SK-N-DZ (cell line): ENCODE results near the gene ATP1A3.

Source experiments
- DNase-seq: peaks from one replicate; pipeline ENCODE4 v3.0.0-alpha.2; 2015; ENCODE audit warnings: low spot score

Gene ATP1A3

GRCh38 chr19:41929536-41930071 is 64.4 kb downstream of the ATP1A3 start:
- no peak for DNase-seq

- DNase-seq, result no peak
Measured at GRCh38 chr19:41928754-41929535, 65.1 kb downstream of the ATP1A3 start.

GRCh38 chr19:41928221-41928683 is 65.8 kb downstream of the ATP1A3 start, which contains the start of gene ERFL:
Gene ERFL (minus strand): TSS chr19:41928449. CDS start chr19:41912919, 15,530 bp downstream.
- no peak for DNase-seq

- DNase-seq, result no peak
Measured at GRCh38 chr19:41927497-41928192, 66.4 kb downstream of the ATP1A3 start.

- no peak for DNase-seq
Measured at GRCh38 chr19:41926763-41927496, 67.1 kb downstream of the ATP1A3 start.

GRCh38 chr19:41926028-41926762 is 67.8 kb downstream of the ATP1A3 start:
- DNase-seq, result no peak

GRCh38 chr19:41925208-41926003 is 68.6 kb downstream of the ATP1A3 start:
- no peak for DNase-seq

- no peak for DNase-seq
Measured at GRCh38 chr19:41924151-41925145, 69.6 kb downstream of the ATP1A3 start.

GRCh38 chr19:41923045-41923788 is 70.8 kb downstream of the ATP1A3 start:
- DNase-seq, result no peak

- DNase-seq, result no peak
Measured at GRCh38 chr19:41922585-41922984, 71.4 kb downstream of the ATP1A3 start.

- DNase-seq, result no peak
Measured at GRCh38 chr19:41921577-41922576, 72.2 kb downstream of the ATP1A3 start.

- DNase-seq, result no peak
Measured at GRCh38 chr19:41920882-41921576, 73.0 kb downstream of the ATP1A3 start.

GRCh38 chr19:41919948-41920712 is 73.9 kb downstream of the ATP1A3 start:
- no peak for DNase-seq

- no peak for DNase-seq
Measured at GRCh38 chr19:41918653-41919244, 75.3 kb downstream of the ATP1A3 start.

GRCh38 chr19:41918095-41918494 is 75.9 kb downstream of the ATP1A3 start:
- DNase-seq, result no peak
